H7 (cell line): Measurements from ENCODE around the gene RPL6. TPM values are rescaled to one million over a fixed set of nuclear protein-coding genes. Genes with fewer than 3 reads are reported as not detected.

Experiments
- DNase-seq: peaks from one replicate; pipeline ENCODE4 v3.0.0; 2012
- H3K27me3 ChIP-seq: 2 replicates; pipeline ENCODE4 v1.6.0; 2011; ENCODE audit warnings: mild to moderate bottlenecking, low read length; ENCODE audit not compliant: control insufficient read depth, insufficient read depth
- H3K36me3 ChIP-seq: replicated peaks from 2 replicates; pipeline ENCODE4 v1.5.1; 2011; ENCODE audit warnings: low read length; ENCODE audit not compliant: control insufficient read depth, insufficient read depth
- H3K4me3 ChIP-seq: 2 replicates; pipeline ENCODE4 v1.5.1; 2011; ENCODE audit warnings: low read depth, mild to moderate bottlenecking, control low read depth, low read length, moderate library complexity; ENCODE audit not compliant: insufficient read depth
- total RNA-seq: library from RNA; depleted of rRNA; stranded (reverse); fragments of >200 nt; shearing (Covaris generic); gene quantifications from 2 replicates; pipeline ENCODE4 v1.2.3, GENCODE V29; 2014; rRNA removed

RPL6 gene
- total RNA-seq, 1 experiment from 2014 or later = 2,057 TPM

DNA sequence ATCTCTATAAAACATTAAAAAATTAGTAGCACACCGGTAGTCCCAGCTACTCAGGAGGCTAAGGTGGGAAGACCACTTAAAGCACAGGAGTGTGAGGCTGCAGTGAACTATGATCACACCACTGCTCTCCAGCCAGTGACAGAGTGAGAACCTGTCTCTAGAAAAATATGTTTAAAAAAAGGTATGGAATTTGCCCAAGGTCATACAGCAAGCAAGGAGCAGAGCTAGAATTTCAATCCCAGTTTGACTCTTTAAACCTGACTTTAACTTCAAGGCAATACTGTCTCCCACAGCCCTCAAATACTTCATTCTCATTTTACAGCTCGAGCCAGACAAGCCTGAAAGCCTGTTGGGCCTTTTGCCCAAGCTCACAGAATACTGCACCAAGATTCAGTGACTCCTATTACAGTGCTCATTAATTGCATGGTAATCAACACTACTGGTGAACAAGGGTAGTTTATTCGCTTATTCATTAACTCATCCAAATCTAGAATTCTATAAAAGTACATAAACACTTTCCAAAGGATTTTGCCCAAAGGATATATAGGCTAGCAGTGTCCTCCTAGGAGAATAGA, 35.2 kb downstream of the RPL6 start:
- Histone ChIP-seq H3K36me3 (no peaks in the 10 kb centered on the region), H3K4me3 (no peak overlapping the region), H3K27me3 (no peaks in the 10 kb centered on the region)
- DNase-seq = no peak

DNA sequence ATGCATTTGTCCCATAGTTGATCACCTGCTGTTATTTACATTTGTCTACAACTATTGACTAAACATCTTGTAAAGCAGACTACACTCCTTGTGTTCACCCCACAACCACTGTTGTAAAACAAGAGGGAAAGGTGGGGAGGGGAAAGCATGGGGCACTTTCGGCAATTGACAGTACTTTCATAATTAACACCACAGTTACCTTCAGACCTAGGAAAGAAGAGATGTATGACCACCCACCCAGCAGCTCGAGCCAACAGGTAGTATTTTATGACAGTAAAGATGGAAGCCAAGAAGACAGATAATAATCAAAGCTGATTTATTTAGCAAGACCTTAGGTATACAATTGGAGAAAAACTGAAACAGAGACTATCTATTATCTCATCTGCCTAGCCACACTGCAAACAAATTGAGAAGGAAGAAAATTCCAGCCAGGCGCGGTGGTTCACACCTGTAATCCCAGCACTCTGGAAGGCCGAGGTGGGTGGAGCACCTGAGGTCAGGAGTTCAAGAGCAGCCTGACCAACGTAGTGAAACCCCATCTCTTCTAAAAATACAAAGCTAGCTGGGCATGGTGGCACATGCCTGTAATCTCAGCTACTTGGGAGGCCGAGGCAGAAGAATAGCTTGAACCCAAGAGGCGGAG, 38.4 kb downstream of the RPL6 start:
- Histone ChIP-seq H3K4me3 (no peak overlapping the region), H3K36me3 (no peaks in the 10 kb centered on the region), H3K27me3 (no peaks in the 10 kb centered on the region)
- DNase-seq = no peak

DNA sequence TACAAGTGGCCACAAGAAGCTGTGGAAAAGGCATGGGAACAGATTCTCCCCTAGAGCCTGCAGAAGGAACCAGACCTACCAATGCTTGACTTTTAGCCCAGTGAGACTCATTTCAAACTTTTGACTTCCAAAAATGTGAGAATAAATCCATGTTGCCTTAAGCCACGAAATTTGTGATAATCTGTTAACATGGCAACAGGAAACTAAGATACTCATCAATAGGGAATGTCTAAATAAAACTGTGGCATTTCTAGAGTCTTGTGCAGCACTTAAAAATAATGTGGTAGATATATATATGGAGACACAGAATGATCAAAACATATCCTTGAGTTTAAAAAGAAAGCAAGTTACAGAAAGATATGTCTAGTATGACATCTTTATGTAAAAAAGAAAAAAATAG, 39.2 kb downstream of the RPL6 start:
- Histone ChIP-seq H3K4me3 (no peak overlapping the region), H3K27me3 (no peaks in the 10 kb centered on the region), H3K36me3 (no peaks in the 10 kb centered on the region)
- no peak for DNase-seq

DNA sequence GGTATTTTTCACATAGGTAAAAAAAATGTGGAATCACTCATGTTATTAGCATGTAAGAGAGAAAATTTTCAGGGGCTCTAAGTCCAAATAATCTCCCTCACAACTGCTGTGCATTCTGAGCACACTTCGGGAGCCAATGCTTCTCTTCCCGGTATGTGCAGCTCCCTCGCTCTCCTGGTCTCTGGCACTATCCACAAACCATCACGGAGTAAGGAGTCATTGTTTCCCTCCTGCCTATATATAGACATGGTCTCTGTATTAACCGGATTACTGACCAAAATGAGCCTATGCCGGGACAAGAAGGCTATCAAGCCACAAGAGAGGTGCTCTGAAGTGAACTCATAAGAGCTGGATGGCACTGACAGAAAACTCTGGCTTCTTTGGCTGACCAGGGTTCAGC, 40.5 kb downstream of the RPL6 start:
- no peak for DNase-seq
- no peaks in the 10 kb centered on the region for H3K27me3 ChIP-seq

DNA sequence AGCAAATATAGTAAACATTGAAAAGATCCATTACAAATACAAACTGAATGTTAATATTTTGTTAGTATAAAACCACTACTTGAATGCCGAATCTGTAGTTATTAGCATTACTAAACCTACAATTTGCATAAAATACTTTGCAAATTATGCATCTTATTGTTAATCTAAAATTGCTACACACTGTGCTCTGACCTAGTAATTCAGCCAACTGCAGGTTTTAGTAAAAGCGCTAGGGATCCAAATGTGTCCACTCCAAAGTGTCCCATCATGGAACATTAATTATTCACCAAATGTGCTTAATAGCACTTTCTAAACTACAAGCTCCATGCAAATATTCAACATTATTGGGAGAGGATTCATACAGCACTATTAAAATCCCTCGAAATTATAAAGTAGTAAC, 41.4 kb downstream of the RPL6 start:
- DNase-seq = no peak
- H3K36me3 ChIP-seq = no peaks in the 10 kb centered on the region
- H3K27me3 ChIP-seq = no peaks in the 10 kb centered on the region
- H3K4me3 ChIP-seq = no peak overlapping the region

More for the DNA sequence above, 40.5 kb downstream of the RPL6 start:
- H3K36me3 ChIP-seq = no peaks in the 10 kb centered on the region
- no peak overlapping the region for H3K4me3 ChIP-seq

DNA sequence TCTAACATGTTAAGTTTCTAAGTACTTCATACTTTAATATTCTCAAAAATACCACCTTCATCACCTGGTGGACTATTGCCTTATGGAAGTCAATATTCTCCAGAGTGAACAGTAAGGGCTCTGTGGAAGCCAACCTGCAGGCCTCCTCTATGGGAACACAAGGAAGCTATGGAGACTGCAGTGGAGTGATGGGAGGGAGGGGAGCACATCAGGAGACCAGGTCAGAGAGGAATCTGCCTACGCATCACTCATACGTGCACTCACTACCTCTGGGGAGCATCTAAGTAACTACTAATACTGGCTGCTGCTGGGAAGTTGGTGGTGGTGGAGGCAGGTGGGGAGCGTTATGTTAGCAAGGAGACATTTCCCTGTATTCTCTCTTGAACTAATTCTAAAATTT, 47.1 kb downstream of the RPL6 start:
- H3K36me3 ChIP-seq = no peaks in the 10 kb centered on the region
- DNase-seq = peak; percentile 30
- H3K27me3 ChIP-seq = no peaks in the 10 kb centered on the region
- H3K4me3 ChIP-seq = no peak overlapping the region

DNA sequence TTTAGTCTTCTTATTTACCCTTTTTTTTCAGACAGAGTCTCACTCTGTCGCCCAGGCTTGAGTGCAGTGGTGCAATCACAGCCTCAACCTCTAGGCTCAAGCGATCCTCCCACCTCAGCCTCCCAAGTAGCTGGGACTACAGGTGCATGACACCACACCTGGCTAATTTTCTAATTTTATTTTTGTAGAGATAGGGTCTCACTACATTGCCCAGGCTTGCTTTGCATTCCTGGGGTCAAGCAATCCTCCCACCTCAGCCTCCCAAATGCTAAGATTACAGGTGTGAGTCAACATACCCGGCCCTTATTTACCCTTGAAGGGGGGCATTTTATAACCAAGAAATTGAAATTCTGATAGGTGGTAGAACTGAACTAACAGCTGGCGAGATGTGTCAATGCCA, 48.1 kb downstream of the RPL6 start:
- no peak for DNase-seq
- H3K4me3 ChIP-seq = no peak overlapping the region
- H3K36me3 ChIP-seq = no peaks in the 10 kb centered on the region
- no peaks in the 10 kb centered on the region for H3K27me3 ChIP-seq

DNA sequence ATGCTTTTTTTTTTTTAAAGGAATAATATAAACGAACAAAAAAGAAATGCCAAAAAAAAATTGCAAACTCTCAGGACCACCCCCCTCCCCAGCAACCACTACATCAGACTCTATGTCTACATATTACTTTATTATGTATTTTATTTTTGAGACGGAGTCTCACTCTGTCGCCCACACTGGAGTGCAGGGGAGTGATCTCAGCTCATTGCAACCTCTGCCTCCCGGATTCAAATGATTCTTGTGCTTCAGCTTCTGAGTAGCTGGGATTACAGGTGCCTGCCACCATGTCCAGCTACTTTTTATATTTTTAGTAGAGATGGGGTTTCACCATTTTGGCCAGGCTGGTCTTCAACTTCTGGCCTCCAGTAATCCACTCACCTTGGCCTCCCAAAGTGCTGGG, 50.1 kb downstream of the RPL6 start:
- Histone ChIP-seq H3K27me3 (no peaks in the 10 kb centered on the region), H3K4me3 (no peak overlapping the region), H3K36me3 (no peaks in the 10 kb centered on the region)
- no peak for DNase-seq

DNA sequence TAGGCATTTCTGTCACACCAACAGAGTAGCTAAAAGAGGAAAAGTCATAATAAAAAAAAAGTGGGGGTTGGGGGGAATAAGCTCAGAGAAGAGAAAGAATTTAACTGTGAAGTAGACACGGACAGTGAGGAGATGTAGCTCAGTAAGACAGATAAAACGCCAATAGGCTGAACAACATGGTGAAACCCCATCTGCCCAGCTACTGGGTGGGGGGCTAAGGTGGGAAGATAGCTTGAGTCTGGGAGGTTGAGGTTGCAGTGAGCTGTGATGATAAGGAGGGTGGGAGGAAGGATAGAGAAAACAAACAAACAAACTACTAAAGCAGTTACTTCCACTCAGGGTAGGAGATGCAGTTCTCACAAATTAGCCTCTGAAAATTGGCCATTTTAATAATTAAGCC, 52.2 kb downstream of the RPL6 start:
- no peak for DNase-seq
- Histone ChIP-seq H3K4me3 (no peak overlapping the region), H3K36me3 (no peaks in the 10 kb centered on the region), H3K27me3 (no peaks in the 10 kb centered on the region)

Other genes starting within 250 kb of the RPL6 start
- gene HECTD4, start 27.2 kb downstream of the RPL6 start, total RNA-seq = 7.1 and 11.9 TPM in 2 replicates
- 53.4 and 73.0 TPM in 2 replicates for gene PTPN11, start 9.3 kb upstream of the RPL6 start, total RNA-seq